SU-DHL-6 (cell line): Measurements from ENCODE around the gene KRT4.

Experiments used
- H2AFZ ChIP-seq: fragments of 200-600 bp; sonication (generic); 2 replicates; pipeline ENCODE4 v1.6.1; 2014; ENCODE audit warnings: low read depth, mild to moderate bottlenecking, moderate library complexity, mixed read lengths, antibody characterized with exemption, low read length; ENCODE audit not compliant: severe bottlenecking
- H3F3A ChIP-seq: fragments of 200-600 bp; shearing (Covaris generic); 2 replicates; pipeline ENCODE4 v1.6.0; 2016; ENCODE audit warnings: antibody characterized with exemption, mild to moderate bottlenecking; ENCODE audit not compliant: insufficient read depth
- H3K27ac ChIP-seq: fragments of 200-600 bp; sonication (generic); 2 replicates; pipeline ENCODE4 v1.5.1; 2016; ENCODE audit warnings: low read depth, mild to moderate bottlenecking, low read length, moderate library complexity, mixed read lengths
- H3K27me3 ChIP-seq: fragments of 200-600 bp; sonication (generic), shearing (Covaris generic); 2 replicates; pipeline ENCODE4 v1.6.0; 2014; ENCODE audit warnings: mild to moderate bottlenecking, low read length
- H3K36me3 ChIP-seq: fragments of 200-600 bp; sonication (generic); 2 replicates; pipeline ENCODE4 v1.6.1; 2014; ENCODE audit warnings: mild to moderate bottlenecking, low read length, mixed read lengths
- H3K4me2 ChIP-seq: fragments of 300-600, 200-600 bp; shearing (Covaris generic), sonication (generic); 2 replicates; pipeline ENCODE4 v1.6.0; 2014; ENCODE audit warnings: low read length, low read depth, mild to moderate bottlenecking; ENCODE audit not compliant: poor library complexity, severe bottlenecking
- H3K4me3 ChIP-seq: fragments of 200-600 bp; sonication (generic); 2 replicates; pipeline ENCODE4 v1.5.1; 2014; ENCODE audit warnings: antibody characterized with exemption, low read length, mild to moderate bottlenecking, mixed read lengths; ENCODE audit not compliant: insufficient read depth, poor library complexity, severe bottlenecking
- H3K79me2 ChIP-seq: fragments of 200-600 bp; sonication (generic); 2 replicates; pipeline ENCODE4 v1.6.1; 2014; ENCODE audit warnings: mild to moderate bottlenecking, low read length, moderate library complexity; ENCODE audit not compliant: insufficient read depth
- H3K9ac ChIP-seq: fragments of 200-600 bp; sonication (generic); 2 replicates; pipeline ENCODE4 v1.7.0; 2014; ENCODE audit warnings: mild to moderate bottlenecking, low read length
- H3K9me2 ChIP-seq: fragments of 200-600 bp; sonication (generic); replicated peaks from 2 replicates; pipeline ENCODE4 v1.6.1; 2014; ENCODE audit warnings: low read length; ENCODE audit not compliant: insufficient read depth
- H3K9me3 ChIP-seq: fragments of 200-600 bp; sonication (generic); 2 replicates; pipeline ENCODE4 v1.6.1; 2014; ENCODE audit warnings: low read length, mixed read lengths; ENCODE audit not compliant: insufficient read depth
- H4K20me1 ChIP-seq: fragments of 200-600 bp; sonication (generic); 2 replicates; pipeline ENCODE4 v1.6.1; 2014; ENCODE audit warnings: low read depth, mild to moderate bottlenecking, antibody characterized with exemption, low read length, moderate library complexity, mixed read lengths
- EZH2phosphoT487 ChIP-seq: fragments of 200-600 bp; sonication (generic), shearing (Covaris generic); conservative IDR thresholded peaks from 2 replicates; pipeline ENCODE4 v1.6.1; 2018; ENCODE audit warnings: mild to moderate bottlenecking, antibody characterized with exemption, low read length, moderate library complexity, mixed read lengths
- TF ChIP-seq, protein P1 (sequence below): fragments of 200-600 bp; sonication (generic); IDR thresholded peaks from one replicate; pipeline ENCODE4 v1.5.1; 2017; ENCODE audit warnings: antibody characterized with exemption, mild to moderate bottlenecking, low read length, moderate library complexity; ENCODE audit not compliant: insufficient read depth, poor library complexity, severe bottlenecking

KRT4 gene

GRCh38 chr12:52836491-52837412, 22.8 kb upstream of the KRT4 start:
- Histone ChIP-seq H3K27me3 (no peaks in the 10 kb centered on the region), H3K9ac (no peak overlapping the region), H3K79me2 (no peaks in the 10 kb centered on the region), H3K4me2 (no peak overlapping the region), H3K9me2 (no peaks in the 10 kb centered on the region), H4K20me1 (no peaks in the 10 kb centered on the region), H3K4me3 (no peak overlapping the region), H3K36me3 (no peaks in the 10 kb centered on the region), H3F3A (no peaks in the 10 kb centered on the region), H3K9me3 (no peaks in the 10 kb centered on the region), H3K27ac (no peak overlapping the region), H2AFZ (no peak overlapping the region)
- TF ChIP-seq, protein P1, sequence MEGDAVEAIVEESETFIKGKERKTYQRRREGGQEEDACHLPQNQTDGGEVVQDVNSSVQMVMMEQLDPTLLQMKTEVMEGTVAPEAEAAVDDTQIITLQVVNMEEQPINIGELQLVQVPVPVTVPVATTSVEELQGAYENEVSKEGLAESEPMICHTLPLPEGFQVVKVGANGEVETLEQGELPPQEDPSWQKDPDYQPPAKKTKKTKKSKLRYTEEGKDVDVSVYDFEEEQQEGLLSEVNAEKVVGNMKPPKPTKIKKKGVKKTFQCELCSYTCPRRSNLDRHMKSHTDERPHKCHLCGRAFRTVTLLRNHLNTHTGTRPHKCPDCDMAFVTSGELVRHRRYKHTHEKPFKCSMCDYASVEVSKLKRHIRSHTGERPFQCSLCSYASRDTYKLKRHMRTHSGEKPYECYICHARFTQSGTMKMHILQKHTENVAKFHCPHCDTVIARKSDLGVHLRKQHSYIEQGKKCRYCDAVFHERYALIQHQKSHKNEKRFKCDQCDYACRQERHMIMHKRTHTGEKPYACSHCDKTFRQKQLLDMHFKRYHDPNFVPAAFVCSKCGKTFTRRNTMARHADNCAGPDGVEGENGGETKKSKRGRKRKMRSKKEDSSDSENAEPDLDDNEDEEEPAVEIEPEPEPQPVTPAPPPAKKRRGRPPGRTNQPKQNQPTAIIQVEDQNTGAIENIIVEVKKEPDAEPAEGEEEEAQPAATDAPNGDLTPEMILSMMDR: no peak
- TF ChIP-seq EZH2phosphoT487: no peak

GRCh38 chr12:52836042-52836466, 22.1 kb upstream of the KRT4 start:
- no peaks in the 10 kb centered on the region for H3K36me3 ChIP-seq
- no peaks in the 10 kb centered on the region for H3K9me2 ChIP-seq
- H3K4me2 ChIP-seq: no peak overlapping the region
- no peaks in the 10 kb centered on the region for H3K79me2 ChIP-seq
- H3K9me3 ChIP-seq: no peaks in the 10 kb centered on the region
- H3K4me3 ChIP-seq: no peak overlapping the region
- no peaks in the 10 kb centered on the region for H3K27me3 ChIP-seq
- no peaks in the 10 kb centered on the region for H4K20me1 ChIP-seq
- H2AFZ ChIP-seq: no peak overlapping the region
- no peak overlapping the region for H3K9ac ChIP-seq
- H3K27ac ChIP-seq: no peak overlapping the region
- no peak for TF ChIP-seq EZH2phosphoT487
- TF ChIP-seq, protein P1: no peak
- no peaks in the 10 kb centered on the region for H3F3A ChIP-seq

- Histone ChIP-seq H2AFZ (no peak overlapping the region), H3F3A (no peaks in the 10 kb centered on the region), H3K27me3 (no peaks in the 10 kb centered on the region), H3K9me3 (no peaks in the 10 kb centered on the region), H3K4me2 (no peak overlapping the region), H3K79me2 (no peaks in the 10 kb centered on the region), H3K9me2 (no peaks in the 10 kb centered on the region), H3K4me3 (no peak overlapping the region), H3K36me3 (no peaks in the 10 kb centered on the region), H3K27ac (no peak overlapping the region), H3K9ac (no peak overlapping the region), H4K20me1 (no peaks in the 10 kb centered on the region)
- no peak for TF ChIP-seq EZH2phosphoT487
- TF ChIP-seq, protein P1: no peak
Measured at GRCh38 chr12:52835271-52836041, 21.5 kb upstream of the KRT4 start.
